ENCODE measurements around the gene GAS6. TPM values are rescaled to one million over a fixed set of nuclear protein-coding genes. Genes with fewer than 3 reads are reported as not detected.
"Not testable (repeated sequence)": the region's sequence is repeated elsewhere in the genome, so short reads cannot be mapped to it uniquely, and the experiment has no call there.

Gene GAS6
- polyA plus RNA-seq, 1 donor: 48.4 TPM

DNA sequence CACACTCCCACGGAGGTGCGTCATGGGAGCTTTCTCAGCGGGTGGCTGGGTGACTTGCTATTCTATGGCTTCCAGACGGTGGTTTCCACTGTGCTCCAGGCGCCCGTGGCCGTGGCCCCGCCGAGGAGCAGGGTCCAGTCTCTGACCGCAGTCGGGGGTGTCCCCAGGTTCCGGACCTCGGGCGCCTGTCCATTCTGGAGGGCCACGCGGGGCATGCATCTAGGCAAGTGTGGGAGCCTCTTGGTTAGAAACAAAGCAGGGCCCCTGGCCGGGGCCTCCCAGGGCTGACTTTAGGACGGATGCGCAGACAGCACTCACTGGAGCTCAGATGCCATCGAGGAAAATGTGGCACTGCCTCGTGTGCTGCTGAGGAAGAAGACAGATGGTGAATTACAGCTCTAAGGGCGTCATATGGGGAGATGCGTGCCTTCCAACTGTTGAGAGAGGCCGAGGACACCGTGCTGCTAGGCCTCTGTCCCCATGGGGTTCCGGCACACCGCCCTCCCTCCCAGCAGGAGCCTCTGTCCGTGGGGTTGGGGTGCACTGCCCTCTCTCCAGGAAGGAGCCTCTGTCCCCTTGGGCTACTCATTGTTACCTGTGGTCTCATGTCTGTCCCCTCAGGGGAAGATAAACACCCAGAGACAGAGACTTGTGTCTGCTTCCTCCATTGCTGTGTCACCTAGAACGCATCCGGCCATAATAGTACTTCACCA is 66.8 kb downstream of the GAS6 start:
- no CpG with 5 or more reads among the region's 30 CpGs for WGBS (ENCODE audit: insufficient coverage, low lambda C conversion rate)

DNA sequence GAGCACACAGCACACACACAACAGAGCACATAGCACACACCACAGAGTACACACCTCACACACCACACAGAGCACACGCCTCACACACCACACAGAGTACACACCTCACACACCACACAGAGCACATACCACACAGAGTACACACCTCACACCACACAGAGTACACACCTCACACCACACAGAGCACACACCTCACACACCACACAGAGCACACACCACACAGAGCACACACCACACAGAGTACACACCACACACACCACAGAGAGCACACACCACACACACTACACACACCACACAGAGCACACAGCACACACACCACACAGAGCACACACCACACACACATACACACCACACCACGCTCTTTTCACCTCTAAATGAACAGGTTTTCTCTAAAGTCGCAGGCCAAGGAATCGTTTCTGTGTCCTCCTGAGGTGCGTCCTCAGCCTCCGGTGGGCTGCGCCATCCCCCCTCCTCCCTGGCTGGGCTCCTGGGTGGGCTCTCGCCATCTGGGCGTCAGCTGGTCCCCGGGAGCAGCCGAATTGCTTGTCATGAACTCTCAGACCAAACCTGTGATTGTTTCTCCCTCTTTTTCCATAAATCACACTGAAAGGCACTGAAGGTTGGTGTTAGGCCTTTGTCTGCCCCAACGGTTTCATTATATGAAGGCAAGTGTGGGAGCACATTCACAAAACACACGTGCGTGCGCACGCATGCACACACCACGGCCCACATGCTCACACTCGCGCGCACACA is 67.5 kb downstream of the GAS6 start:
- no peaks in the 10 kb centered on the region for H3K4me1 ChIP-seq (ENCODE audit: control insufficient read depth, insufficient read depth, low read length)
- no peak overlapping the region for H3K4me3 ChIP-seq (ENCODE audit: low read length)
- DNase-seq: no peak
- peaks cover 14% of the 10 kb centered on the region for H3K9me3 ChIP-seq (ENCODE audit: control insufficient read depth, low read depth, low read length)
- no peaks in the 10 kb centered on the region for H3K27me3 ChIP-seq (ENCODE audit: control insufficient read depth, insufficient read depth, low read length)
- H3K27ac ChIP-seq (ENCODE audit: low read length): no peak overlapping the region
- WGBS (ENCODE audit: insufficient coverage, low lambda C conversion rate): no CpG with 5 or more reads among the region's 20 CpGs
- H3K36me3 ChIP-seq (ENCODE audit: control insufficient read depth, insufficient read depth, low read length): no peaks in the 10 kb centered on the region

More for the DNA sequence above, 66.8 kb downstream of the GAS6 start:
- Histone ChIP-seq H3K4me1 (ENCODE audit: control insufficient read depth, insufficient read depth, low read length) (no peaks in the 10 kb centered on the region), H3K27me3 (ENCODE audit: control insufficient read depth, insufficient read depth, low read length) (no peaks in the 10 kb centered on the region), H3K27ac (ENCODE audit: low read length) (no peak overlapping the region), H3K9me3 (ENCODE audit: control insufficient read depth, low read depth, low read length) (peaks cover 14% of the 10 kb centered on the region), H3K4me3 (ENCODE audit: low read length) (no peak overlapping the region), H3K36me3 (ENCODE audit: control insufficient read depth, insufficient read depth, low read length) (no peaks in the 10 kb centered on the region)
- no peak for DNase-seq

DNA sequence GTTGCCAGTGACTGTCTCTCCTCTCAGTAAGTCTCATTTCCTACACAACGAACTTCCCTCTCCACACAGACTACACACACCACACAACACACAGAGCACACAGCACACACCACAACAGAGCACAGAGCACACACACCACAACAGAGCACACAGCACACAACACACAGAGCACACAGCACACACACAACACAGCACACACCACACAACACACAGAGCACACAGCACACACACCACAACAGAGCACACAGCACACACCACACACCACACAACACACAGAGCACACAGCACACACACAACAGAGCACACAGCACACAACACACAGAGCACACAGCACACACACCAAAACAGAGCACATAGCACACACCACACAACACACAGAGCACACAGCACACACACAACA is 68.5 kb downstream of the GAS6 start:
- DNase-seq; H3K4me1 ChIP-seq (ENCODE audit: control insufficient read depth, insufficient read depth, low read length); H3K27me3 ChIP-seq (ENCODE audit: control insufficient read depth, insufficient read depth, low read length); H3K36me3 ChIP-seq (ENCODE audit: control insufficient read depth, insufficient read depth, low read length); H3K4me3 ChIP-seq (ENCODE audit: low read length); H3K27ac ChIP-seq (ENCODE audit: low read length): not testable (repeated sequence)
- no CpG with 5 or more reads among the region's 1 CpG for WGBS (ENCODE audit: insufficient coverage, low lambda C conversion rate)
- peaks cover 14% of the 10 kb centered on the region for H3K9me3 ChIP-seq (ENCODE audit: control insufficient read depth, low read depth, low read length)

GRCh38 chr13:113794764-113795173 is 69.1 kb downstream of the GAS6 start:
- Histone ChIP-seq H3K4me1 (ENCODE audit: control insufficient read depth, insufficient read depth, low read length) (no peaks in the 10 kb centered on the region), H3K27me3 (ENCODE audit: control insufficient read depth, insufficient read depth, low read length) (no peaks in the 10 kb centered on the region), H3K27ac (ENCODE audit: low read length) (no peak overlapping the region), H3K4me3 (ENCODE audit: low read length) (no peak overlapping the region), H3K9me3 (ENCODE audit: control insufficient read depth, low read depth, low read length) (peaks cover 14% of the 10 kb centered on the region), H3K36me3 (ENCODE audit: control insufficient read depth, insufficient read depth, low read length) (no peaks in the 10 kb centered on the region)
- no CpG with 5 or more reads among the region's 24 CpGs for WGBS (ENCODE audit: insufficient coverage, low lambda C conversion rate)
- DNase-seq: no peak

- H3K4me3 ChIP-seq (ENCODE audit: low read length): no peak overlapping the region
- H3K9me3 ChIP-seq (ENCODE audit: control insufficient read depth, low read depth, low read length): peaks cover 14% of the 10 kb centered on the region
- DNase-seq: no peak
- no peaks in the 10 kb centered on the region for H3K27me3 ChIP-seq (ENCODE audit: control insufficient read depth, insufficient read depth, low read length)
- no peaks in the 10 kb centered on the region for H3K36me3 ChIP-seq (ENCODE audit: control insufficient read depth, insufficient read depth, low read length)
- WGBS (ENCODE audit: insufficient coverage, low lambda C conversion rate): no CpG with 5 or more reads among the region's 23 CpGs
- no peak overlapping the region for H3K27ac ChIP-seq (ENCODE audit: low read length)
- no peaks in the 10 kb centered on the region for H3K4me1 ChIP-seq (ENCODE audit: control insufficient read depth, insufficient read depth, low read length)
These were observed 69.8 kb downstream of the GAS6 start for GRCh38 chr13:113794086-113794485.

- no peak overlapping the region for H3K4me3 ChIP-seq (ENCODE audit: low read length)
- no peaks in the 10 kb centered on the region for H3K36me3 ChIP-seq (ENCODE audit: control insufficient read depth, insufficient read depth, low read length)
- H3K9me3 ChIP-seq (ENCODE audit: control insufficient read depth, low read depth, low read length): peaks cover 14% of the 10 kb centered on the region
- DNase-seq: no peak
- no peaks in the 10 kb centered on the region for H3K4me1 ChIP-seq (ENCODE audit: control insufficient read depth, insufficient read depth, low read length)
- no peak overlapping the region for H3K27ac ChIP-seq (ENCODE audit: low read length)
- H3K27me3 ChIP-seq (ENCODE audit: control insufficient read depth, insufficient read depth, low read length): no peaks in the 10 kb centered on the region
- WGBS (ENCODE audit: insufficient coverage, low lambda C conversion rate): no CpG with 5 or more reads among the region's 15 CpGs
These were observed 70.2 kb downstream of the GAS6 start for GRCh38 chr13:113793718-113794085.

DNA sequence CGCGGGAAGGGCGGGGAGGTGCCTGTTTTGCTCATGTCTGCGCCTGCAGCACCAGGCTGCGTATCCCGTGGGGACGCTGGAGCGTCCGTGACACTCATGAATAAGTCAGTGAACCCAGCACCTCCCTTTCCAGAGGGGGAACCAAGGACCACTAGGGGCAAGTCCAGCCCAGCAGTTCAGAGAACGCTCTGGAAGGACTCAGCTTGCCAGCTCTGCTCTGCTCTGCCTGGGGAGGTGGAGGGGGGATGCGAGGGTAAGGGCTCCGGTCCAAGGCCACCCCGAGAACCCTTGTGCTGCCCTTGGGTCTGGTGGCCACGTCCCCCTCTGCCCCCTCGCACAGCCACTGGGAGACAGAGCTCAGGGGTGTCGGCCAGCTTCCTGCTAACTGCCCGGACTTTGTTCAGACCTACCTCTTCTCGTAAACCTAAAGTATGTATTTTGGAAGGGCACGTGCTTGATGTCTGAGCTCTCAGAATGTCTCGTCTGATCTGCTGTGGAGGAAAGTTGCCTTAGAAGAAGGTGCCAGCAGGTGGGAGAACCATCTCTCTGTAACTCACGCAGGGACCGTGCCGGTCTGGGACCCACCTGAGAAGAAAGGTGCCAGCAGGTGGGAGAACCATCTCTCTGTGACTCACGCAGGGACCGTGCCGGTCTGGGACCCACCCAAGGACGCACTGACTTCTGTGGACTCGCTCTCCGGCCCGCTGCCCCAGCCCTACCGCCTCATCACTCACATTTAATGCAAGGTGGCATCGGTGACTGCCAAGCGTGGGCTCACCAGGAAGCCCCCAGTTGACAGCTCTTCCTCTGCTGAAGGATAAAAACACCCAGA is 70.8 kb downstream of the GAS6 start:
- WGBS (ENCODE audit: insufficient coverage, low lambda C conversion rate): no CpG with 5 or more reads among the region's 33 CpGs
- H3K4me3 ChIP-seq (ENCODE audit: low read length): no peak overlapping the region
- no peak overlapping the region for H3K27ac ChIP-seq (ENCODE audit: low read length)
- H3K4me1 ChIP-seq (ENCODE audit: control insufficient read depth, insufficient read depth, low read length): no peaks in the 10 kb centered on the region
- DNase-seq: no peak
- H3K27me3 ChIP-seq (ENCODE audit: control insufficient read depth, insufficient read depth, low read length): no peaks in the 10 kb centered on the region
- no peaks in the 10 kb centered on the region for H3K36me3 ChIP-seq (ENCODE audit: control insufficient read depth, insufficient read depth, low read length)
- peaks cover 14% of the 10 kb centered on the region for H3K9me3 ChIP-seq (ENCODE audit: control insufficient read depth, low read depth, low read length)

DNA sequence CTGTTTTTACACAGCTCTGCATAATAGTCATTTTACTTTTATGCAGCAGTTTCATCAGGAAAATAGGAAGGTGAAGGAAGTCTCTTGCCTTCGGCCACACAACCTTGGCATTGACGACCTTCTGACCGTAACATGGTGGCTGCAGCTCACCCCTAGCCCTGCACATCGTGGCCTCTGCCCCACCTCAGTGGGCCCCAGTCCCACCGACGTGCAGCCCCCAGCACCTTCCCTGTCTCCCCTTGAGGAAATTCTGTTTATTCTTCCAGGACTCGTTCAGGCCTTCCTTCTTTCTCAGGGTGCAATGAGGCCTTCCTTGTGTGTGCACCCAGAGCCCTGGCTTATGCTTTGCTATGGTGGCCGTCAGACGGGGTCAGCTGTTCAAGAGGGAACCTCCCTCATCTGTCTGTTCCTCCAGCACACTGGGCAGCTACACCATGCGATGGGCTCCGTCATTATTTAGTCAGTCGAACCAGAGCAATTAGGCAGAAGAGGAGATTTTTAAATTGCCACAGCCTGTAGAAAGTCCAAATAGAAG is 71.6 kb downstream of the GAS6 start:
- H3K9me3 ChIP-seq (ENCODE audit: control insufficient read depth, low read depth, low read length): peaks cover 14% of the 10 kb centered on the region

DNA sequence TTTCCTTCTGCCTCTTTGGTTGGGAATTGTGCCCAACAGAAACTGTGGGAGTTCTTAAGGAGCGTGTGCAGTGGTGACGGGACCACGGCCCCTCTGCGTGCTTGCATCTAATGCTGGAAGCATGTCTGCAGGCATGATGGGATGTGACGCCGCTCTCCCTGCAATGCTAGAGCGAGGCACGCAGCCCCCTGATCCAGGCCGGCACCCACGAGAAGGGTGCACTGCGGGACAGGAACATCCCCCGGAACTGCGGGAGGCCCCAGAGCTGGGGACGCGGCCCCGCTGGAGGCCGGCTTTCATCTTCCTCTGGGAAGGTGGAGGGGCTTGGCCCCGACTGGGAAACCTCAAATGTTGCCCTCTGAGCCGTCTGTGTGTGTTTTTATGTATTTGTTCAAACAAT is 72.1 kb downstream of the GAS6 start:
- no peak overlapping the region for H3K4me3 ChIP-seq (ENCODE audit: low read length)
- H3K27ac ChIP-seq (ENCODE audit: low read length): no peak overlapping the region
- DNase-seq: no peak
- WGBS (ENCODE audit: insufficient coverage, low lambda C conversion rate): 90% methylated on average over 2 of the region's 19 CpGs
- H3K27me3 ChIP-seq (ENCODE audit: control insufficient read depth, insufficient read depth, low read length): no peaks in the 10 kb centered on the region
- H3K9me3 ChIP-seq (ENCODE audit: control insufficient read depth, low read depth, low read length): peaks cover 11% of the 10 kb centered on the region
- no peaks in the 10 kb centered on the region for H3K4me1 ChIP-seq (ENCODE audit: control insufficient read depth, insufficient read depth, low read length)
- no peaks in the 10 kb centered on the region for H3K36me3 ChIP-seq (ENCODE audit: control insufficient read depth, insufficient read depth, low read length)

More for the DNA sequence above, 71.6 kb downstream of the GAS6 start:
- no peak overlapping the region for H3K27ac ChIP-seq (ENCODE audit: low read length)
- no peaks in the 10 kb centered on the region for H3K4me1 ChIP-seq (ENCODE audit: control insufficient read depth, insufficient read depth, low read length)
- H3K36me3 ChIP-seq (ENCODE audit: control insufficient read depth, insufficient read depth, low read length): no peaks in the 10 kb centered on the region
- no CpG with 5 or more reads among the region's 12 CpGs for WGBS (ENCODE audit: insufficient coverage, low lambda C conversion rate)
- no peaks in the 10 kb centered on the region for H3K27me3 ChIP-seq (ENCODE audit: control insufficient read depth, insufficient read depth, low read length)
- no peak overlapping the region for H3K4me3 ChIP-seq (ENCODE audit: low read length)
- no peak for DNase-seq

DNA sequence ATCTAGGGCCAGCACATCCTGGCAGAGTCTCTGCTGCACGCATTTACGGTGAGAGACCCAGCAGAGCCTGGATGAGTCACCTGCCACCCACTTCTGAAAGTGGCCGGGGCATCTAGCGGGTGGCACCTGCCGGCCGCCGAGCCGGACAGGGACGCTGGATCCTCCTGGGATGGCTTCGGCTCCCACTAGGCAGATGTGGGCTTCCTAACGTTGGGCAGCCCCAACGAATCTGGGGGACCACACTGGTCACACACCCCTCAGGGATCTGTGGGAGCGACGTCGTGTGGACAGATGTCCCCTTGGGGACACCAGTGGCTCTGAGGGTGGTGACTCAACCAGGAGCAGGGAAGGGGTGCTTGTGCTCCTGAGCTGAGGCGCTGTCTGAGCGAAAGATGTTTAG is 72.7 kb downstream of the GAS6 start:
- no peaks in the 10 kb centered on the region for H3K4me1 ChIP-seq (ENCODE audit: control insufficient read depth, insufficient read depth, low read length)
- DNase-seq: no peak

More for the DNA sequence above, 72.7 kb downstream of the GAS6 start:
- no peaks in the 10 kb centered on the region for H3K27me3 ChIP-seq (ENCODE audit: control insufficient read depth, insufficient read depth, low read length)
- no peaks in the 10 kb centered on the region for H3K36me3 ChIP-seq (ENCODE audit: control insufficient read depth, insufficient read depth, low read length)
- H3K27ac ChIP-seq (ENCODE audit: low read length): no peak overlapping the region
- peaks cover 11% of the 10 kb centered on the region for H3K9me3 ChIP-seq (ENCODE audit: control insufficient read depth, low read depth, low read length)
- no peak overlapping the region for H3K4me3 ChIP-seq (ENCODE audit: low read length)
- no CpG with 5 or more reads among the region's 17 CpGs for WGBS (ENCODE audit: insufficient coverage, low lambda C conversion rate)

Measured in large intestine (tissue), 3 donors.